Erythroblast (primary cell): ENCODE data around the gene TMEM82.

Experiments used
- DNase-seq, 2 experiments: peaks; one replicate each; lab custom pipeline; 2025; lab: John Stamatoyannopoulos, UW
- GATA1 ChIP-seq: IDR thresholded peaks from 2 replicates; pipeline ENCODE4 v1.6.1; 2011; ENCODE audit warnings: low read depth, mild to moderate bottlenecking, control low read depth, low read length, moderate library complexity
- POLR2A ChIP-seq: IDR thresholded peaks from 2 replicates; pipeline ENCODE4 v1.6.1; 2011; ENCODE audit warnings: mild to moderate bottlenecking, low read length

Gene TMEM82

GRCh38 chr1:15762546-15762945 lies 20.2 kb downstream of the TMEM82 start:
- no peak for DNase-seq
- TF ChIP-seq POLR2A (no peak), GATA1 (no peak)

- no peak for DNase-seq
- no peak for TF ChIP-seq POLR2A
Observed at GRCh38 chr1:15764269-15764764, 22.0 kb downstream of the TMEM82 start.

GRCh38 chr1:15764890-15765289 lies 22.6 kb downstream of the TMEM82 start:
- no peak for TF ChIP-seq POLR2A
- no peak for TF ChIP-seq GATA1
- DNase-seq, result no peak

GRCh38 chr1:15765495-15766194 lies 23.3 kb downstream of the TMEM82 start:
- TF ChIP-seq GATA1 (no peak), POLR2A (no peak)
- no peak for DNase-seq

GRCh38 chr1:15767941-15768340 lies 25.6 kb downstream of the TMEM82 start:
- TF ChIP-seq POLR2A (no peak), GATA1 (no peak)

GRCh38 chr1:15768388-15768787 lies 26.1 kb downstream of the TMEM82 start:
- no peak for TF ChIP-seq GATA1
- TF ChIP-seq POLR2A, result no peak

More at GRCh38 chr1:15767941-15768340, 25.6 kb downstream of the TMEM82 start:
- no peak for DNase-seq

GRCh38 chr1:15770313-15770962 lies 28.1 kb downstream of the TMEM82 start:
- TF ChIP-seq POLR2A, result no peak
- no peak for TF ChIP-seq GATA1
- DNase-seq, result no peak

More at GRCh38 chr1:15768388-15768787, 26.1 kb downstream of the TMEM82 start:
- no peak for DNase-seq

- TF ChIP-seq POLR2A (no peak), GATA1 (no peak)
- DNase-seq, result no peak
Observed at GRCh38 chr1:15771836-15772515, 29.7 kb downstream of the TMEM82 start.

GRCh38 chr1:15775706-15776105 lies 33.4 kb downstream of the TMEM82 start:
- no peak for DNase-seq
- no peak for TF ChIP-seq GATA1
- no peak for TF ChIP-seq POLR2A

- no peak for TF ChIP-seq GATA1
- TF ChIP-seq POLR2A, result no peak
- DNase-seq, result no peak
Observed at GRCh38 chr1:15777909-15778707, 35.8 kb downstream of the TMEM82 start.

GRCh38 chr1:15785683-15786082 lies 43.4 kb downstream of the TMEM82 start:
- TF ChIP-seq GATA1 (no peak), POLR2A (no peak)
- no peak for DNase-seq

- no peak for DNase-seq
Observed at GRCh38 chr1:15786581-15786980, 44.3 kb downstream of the TMEM82 start.

GRCh38 chr1:15788624-15789301 lies 46.5 kb downstream of the TMEM82 start:
- no peak for TF ChIP-seq GATA1
- no peak for TF ChIP-seq POLR2A
- no peak for DNase-seq

More at GRCh38 chr1:15786581-15786980, 44.3 kb downstream of the TMEM82 start:
- no peak for TF ChIP-seq GATA1
- no peak for TF ChIP-seq POLR2A
